Panc1 (cell line): ENCODE data around the gene NOL7.

ENCODE experiments used
- CTCF ChIP-seq: fragments of 450-650 bp; IDR thresholded peaks from 2 replicates; pipeline ENCODE4 v1.5.1; 2017; ENCODE audit warnings: mild to moderate bottlenecking
- SIN3A ChIP-seq: IDR thresholded peaks from 2 replicates; pipeline ENCODE4 v1.6.1; 2012; ENCODE audit warnings: low read depth, mild to moderate bottlenecking, low read length, moderate library complexity, borderline replicate concordance; ENCODE audit not compliant: insufficient read depth

GRCh38 chr6:13574571-13575376 lies 40.4 kb upstream of the NOL7 start, which contains the start of gene SIRT5:
- peak; percentile 86; the same call in 1 of the 2 replicates for TF ChIP-seq CTCF
- TF ChIP-seq SIN3A: peak; percentile 50; the same call in 1 of the 2 replicates
